SK-N-MC (cell line): ENCODE results near the gene IZUMO3.

ENCODE experiments used
- EZH2 ChIP-seq: fragments of 200-600 bp; sonication (generic); IDR thresholded peaks from one replicate; pipeline ENCODE4 v1.6.1; 2017; ENCODE audit warnings: antibody characterized with exemption
- FOXP2 ChIP-seq: optimal IDR thresholded peaks from 2 replicates; pipeline ENCODE3; 2011; ENCODE audit warnings: mild to moderate bottlenecking, moderate library complexity; ENCODE audit not compliant: insufficient read depth; ENCODE audit errors: extremely low read length, control extremely low read depth
- POLR2AphosphoS5 ChIP-seq: IDR thresholded peaks from 2 replicates; pipeline ENCODE4 v1.6.1; 2012; ENCODE audit warnings: mild to moderate bottlenecking, low read depth, low read length, borderline replicate concordance

DNA sequence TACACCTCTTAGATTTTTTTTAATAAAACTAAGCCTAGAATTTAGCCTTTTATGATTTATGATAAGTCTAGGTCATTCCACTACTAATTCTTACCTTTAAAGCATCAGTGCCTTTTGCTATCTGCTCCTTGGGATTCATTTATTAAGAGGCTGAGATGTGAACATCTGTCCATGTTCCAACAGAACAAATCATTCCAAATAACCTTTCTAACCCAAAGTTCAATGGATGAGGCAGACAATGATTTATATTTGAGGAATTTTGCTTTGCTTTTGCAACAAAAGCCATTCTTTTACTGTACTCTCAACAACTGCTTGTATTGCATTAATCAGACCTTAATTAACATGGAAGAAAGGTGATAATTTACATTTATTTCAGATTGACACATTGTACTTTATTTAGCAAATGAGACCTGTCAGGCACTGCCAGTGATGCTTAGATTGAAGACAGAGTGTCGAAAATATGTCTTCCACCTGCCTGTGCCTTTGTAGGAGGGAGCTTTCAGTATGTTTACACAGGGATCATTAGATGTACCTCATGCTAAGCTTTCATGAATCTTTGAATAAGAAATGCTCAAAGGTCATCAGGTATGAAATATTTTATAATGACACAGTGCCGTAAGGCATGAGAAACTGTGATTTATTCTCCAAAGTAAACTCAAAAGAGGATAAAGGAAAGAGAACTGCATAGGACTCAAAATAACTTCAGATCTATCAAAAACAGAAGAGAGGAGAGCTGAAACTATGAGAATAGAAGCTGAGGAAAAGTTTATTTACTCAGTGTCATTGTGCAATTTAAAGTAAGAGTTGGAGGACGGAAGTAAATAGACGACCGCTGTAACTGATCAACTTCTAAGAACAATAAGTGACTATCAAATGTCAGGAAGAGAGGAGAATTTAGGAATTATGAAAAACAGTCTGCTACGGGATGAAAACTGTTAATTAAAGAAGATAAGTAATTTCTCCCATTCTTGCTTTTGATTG lies 36.7 kb upstream of the IZUMO3 start:
- TF ChIP-seq EZH2 (no peak), POLR2AphosphoS5 (no peak), FOXP2 (no peak)
